HUES48 (cell line): ENCODE measurements around the gene ZC3H18.

Experiments used
- H3K27ac ChIP-seq: one replicate; pipeline ENCODE4 v1.7.0; 2013; ENCODE audit warnings: low read depth, low read length, inconsistent platforms
- H3K27me3 ChIP-seq: 2 replicates; pipeline ENCODE4 v1.6.1; 2013; ENCODE audit warnings: mild to moderate bottlenecking, low read length; ENCODE audit not compliant: control insufficient read depth, insufficient read depth
- H3K36me3 ChIP-seq: 2 replicates; pipeline ENCODE4 v1.6.1; 2013; ENCODE audit warnings: low read length; ENCODE audit not compliant: control insufficient read depth, insufficient read depth
- H3K4me1 ChIP-seq: 2 replicates; pipeline ENCODE4 v1.6.1; 2013; ENCODE audit warnings: mild to moderate bottlenecking, low read length; ENCODE audit not compliant: control insufficient read depth, insufficient read depth
- H3K4me3 ChIP-seq: 2 replicates; pipeline ENCODE4 v1.5.1; 2013; ENCODE audit warnings: mild to moderate bottlenecking, low read depth, low read length
- H3K9ac ChIP-seq: 2 replicates; pipeline ENCODE4 v1.6.1; 2013; ENCODE audit warnings: mild to moderate bottlenecking, low read depth, low read length, moderate library complexity
- H3K9me3 ChIP-seq: 2 replicates; pipeline ENCODE4 v1.6.1; 2013; ENCODE audit warnings: low read length; ENCODE audit not compliant: control insufficient read depth, insufficient read depth

The ZC3H18 gene

GRCh38 chr16:88539652-88540345 lies 30.4 kb upstream of the ZC3H18 start:
- Histone ChIP-seq H3K27me3 (no peaks in the 10 kb centered on the region; the same call in 1 of the 2 replicates), H3K9me3 (peaks cover 5% of the 10 kb centered on the region), H3K4me3 (no peak overlapping the region), H3K27ac (no peak overlapping the region), H3K9ac (no peak overlapping the region), H3K36me3 (no peaks in the 10 kb centered on the region), H3K4me1 (no peaks in the 10 kb centered on the region)

GRCh38 chr16:88540346-88540977 lies 29.7 kb upstream of the ZC3H18 start:
- Histone ChIP-seq H3K36me3 (no peaks in the 10 kb centered on the region), H3K4me3 (no peak overlapping the region), H3K27me3 (peaks cover 1% of the 10 kb centered on the region), H3K9me3 (peaks cover 5% of the 10 kb centered on the region), H3K27ac (no peak overlapping the region), H3K4me1 (no peaks in the 10 kb centered on the region), H3K9ac (no peak overlapping the region)

GRCh38 chr16:88541831-88542616 lies 28.2 kb upstream of the ZC3H18 start:
- Histone ChIP-seq H3K4me3 (no peak overlapping the region), H3K27me3 (peaks cover 14% of the 10 kb centered on the region), H3K27ac (no peak overlapping the region), H3K9ac (no peak overlapping the region), H3K9me3 (peaks cover 5% of the 10 kb centered on the region), H3K36me3 (no peaks in the 10 kb centered on the region), H3K4me1 (no peaks in the 10 kb centered on the region)

- Histone ChIP-seq H3K27ac (no peak overlapping the region), H3K4me1 (no peaks in the 10 kb centered on the region)
Measured at GRCh38 chr16:88543230-88543813, 26.9 kb upstream of the ZC3H18 start.

GRCh38 chr16:88545781-88546180 lies 24.4 kb upstream of the ZC3H18 start:
- Histone ChIP-seq H3K27ac (no peak overlapping the region), H3K4me3 (no peak overlapping the region), H3K4me1 (no peaks in the 10 kb centered on the region), H3K9me3 (peaks cover 5% of the 10 kb centered on the region), H3K27me3 (peaks cover 32% of the 10 kb centered on the region), H3K36me3 (no peaks in the 10 kb centered on the region), H3K9ac (no peak overlapping the region)

More at GRCh38 chr16:88543230-88543813, 26.9 kb upstream of the ZC3H18 start:
- Histone ChIP-seq H3K27me3 (peaks cover 21% of the 10 kb centered on the region), H3K9ac (no peak overlapping the region), H3K4me3 (no peak overlapping the region), H3K9me3 (peaks cover 5% of the 10 kb centered on the region), H3K36me3 (no peaks in the 10 kb centered on the region)

GRCh38 chr16:88548131-88548874 lies 21.9 kb upstream of the ZC3H18 start:
- no peak overlapping the region for H3K9ac ChIP-seq
- H3K27me3 ChIP-seq, result peaks cover 32% of the 10 kb centered on the region

GRCh38 chr16:88548985-88549384 lies 21.2 kb upstream of the ZC3H18 start:
- Histone ChIP-seq H3K4me3 (no peak overlapping the region), H3K27ac (no peak overlapping the region), H3K27me3 (peaks cover 32% of the 10 kb centered on the region), H3K9ac (no peak overlapping the region), H3K9me3 (no peaks in the 10 kb centered on the region), H3K36me3 (no peaks in the 10 kb centered on the region), H3K4me1 (no peaks in the 10 kb centered on the region)

More at GRCh38 chr16:88548131-88548874, 21.9 kb upstream of the ZC3H18 start:
- Histone ChIP-seq H3K4me3 (no peak overlapping the region), H3K4me1 (no peaks in the 10 kb centered on the region), H3K27ac (no peak overlapping the region), H3K9me3 (no peaks in the 10 kb centered on the region; the same call in none of the 2 replicates), H3K36me3 (no peaks in the 10 kb centered on the region)

- no peaks in the 10 kb centered on the region for H3K36me3 ChIP-seq
- H3K4me1 ChIP-seq, result no peaks in the 10 kb centered on the region
- peaks cover 32% of the 10 kb centered on the region for H3K27me3 ChIP-seq
- no peaks in the 10 kb centered on the region for H3K9me3 ChIP-seq
- no peak overlapping the region for H3K27ac ChIP-seq
- H3K4me3 ChIP-seq, result no peak overlapping the region
- H3K9ac ChIP-seq, result no peak overlapping the region
Measured at GRCh38 chr16:88549671-88550245, 20.4 kb upstream of the ZC3H18 start.

GRCh38 chr16:88550246-88550661 lies 19.9 kb upstream of the ZC3H18 start:
- Histone ChIP-seq H3K9ac (no peak overlapping the region), H3K4me3 (no peak overlapping the region), H3K36me3 (no peaks in the 10 kb centered on the region), H3K4me1 (no peaks in the 10 kb centered on the region), H3K9me3 (no peaks in the 10 kb centered on the region), H3K27me3 (peaks cover 32% of the 10 kb centered on the region), H3K27ac (no peak overlapping the region)

- H3K36me3 ChIP-seq, result no peaks in the 10 kb centered on the region
- no peaks in the 10 kb centered on the region for H3K4me1 ChIP-seq
- no peak overlapping the region for H3K9ac ChIP-seq
- no peak overlapping the region for H3K27ac ChIP-seq
- peaks cover 18% of the 10 kb centered on the region for H3K27me3 ChIP-seq
- H3K9me3 ChIP-seq, result no peaks in the 10 kb centered on the region
- H3K4me3 ChIP-seq, result no peak overlapping the region
Measured at GRCh38 chr16:88552166-88552565, 18.0 kb upstream of the ZC3H18 start.
